SK-N-SH (cell line): ENCODE measurements around the gene ANKRD50. TPM values are rescaled to one million over a fixed set of nuclear protein-coding genes. Genes with fewer than 3 reads are reported as not detected.

Source experiments
- CTCF ChIA-PET: fragments of 300-600, 350-600 bp; formaldehyde crosslinking; extraction: SDS; loops from one replicate; lab custom pipeline; 2021; lab: Yijun Ruan, JAX
- POLR2A ChIA-PET: fragments of 350-600 bp; sonication (Branson Sonifier 250); formaldehyde crosslinking; extraction: SDS; loops from one replicate; lab custom pipeline; 2020; ENCODE audit warnings: antibody characterized with exemption, inconsistent platforms; lab: Yijun Ruan, JAX
- DNase-seq: peaks from one replicate; pipeline ENCODE4 v3.0.0; 2012
- H2AFZ ChIP-seq: fragments of 200-600 bp; sonication (generic); 2 replicates; pipeline ENCODE4 v1.8.1; 2016; ENCODE audit warnings: antibody characterized with exemption, mild to moderate bottlenecking, low read depth
- H3F3A ChIP-seq: fragments of 200-600 bp; sonication (generic); replicated peaks from 2 replicates; pipeline ENCODE3; 2016; ENCODE audit warnings: antibody characterized with exemption, mild to moderate bottlenecking; ENCODE audit not compliant: insufficient read depth
- H3K27ac ChIP-seq, 2 experiments: fragments of 200-500 bp in 1 of 2; fragments of 200-600 bp in 1 of 2; sonication (Bioruptor generic) in 1 of 2; sonication (generic), shearing (Covaris generic) in 1 of 2; 2 replicates each; pipeline versions ENCODE4 v1.5.1 to v1.6.1; 2014 to 2016; ENCODE audit warnings: low read depth in 2 of 2, inconsistent platforms in 1 of 2, low read length in 1 of 2, mild to moderate bottlenecking in 1 of 2, mixed read lengths in 1 of 2
- H3K27me3 ChIP-seq: fragments of 200-600 bp; sonication (generic), shearing (Covaris generic); 2 replicates; pipeline ENCODE4 v1.6.1; 2016; ENCODE audit warnings: mixed run types; ENCODE audit not compliant: insufficient read depth
- H3K36me3 ChIP-seq, 2 experiments: fragments of 200-500 bp in 1 of 2; fragments of 200-600 bp in 1 of 2; sonication (Bioruptor generic) in 1 of 2; sonication (generic) in 1 of 2; replicated peaks in 1 of 2; 2 replicates each; pipeline versions ENCODE3 to v1.5.1; 2014 to 2016; ENCODE audit warnings: low read length in 1 of 2, mild to moderate bottlenecking in 1 of 2; ENCODE audit not compliant: insufficient read depth in 2 of 2, control insufficient read depth in 1 of 2
- H3K4me1 ChIP-seq, 2 experiments: fragments of 200-500 bp in 1 of 2; fragments of 200-600 bp in 1 of 2; sonication (Bioruptor generic) in 1 of 2; sonication (generic), shearing (Covaris generic) in 1 of 2; 2 replicates each; pipeline versions ENCODE4 v1.5.1 to v1.6.1; 2014 to 2016; ENCODE audit warnings: low read depth in 1 of 2, low read length in 1 of 2, mixed run types in 1 of 2; ENCODE audit not compliant: insufficient read depth in 2 of 2, control insufficient read depth in 1 of 2
- H3K4me2 ChIP-seq: fragments of 200-600 bp; sonication (generic), shearing (Covaris generic); 2 replicates; pipeline ENCODE4 v1.6.1; 2017; ENCODE audit warnings: mixed run types
- H3K4me3 ChIP-seq, 2 experiments: fragments of 200-500 bp in 1 of 2; fragments of 200-600 bp in 1 of 2; sonication (Bioruptor generic) in 1 of 2; sonication (generic), shearing (Covaris generic) in 1 of 2; 2 replicates each; pipeline versions ENCODE4 v1.5.1 to v1.8.1; 2014 to 2016; ENCODE audit warnings: low read depth in 2 of 2, inconsistent platforms in 1 of 2, low read length in 1 of 2, mild to moderate bottlenecking in 1 of 2, mixed read lengths in 1 of 2, moderate library complexity in 1 of 2
- H3K79me2 ChIP-seq: fragments of 200-600 bp; sonication (generic); 2 replicates; pipeline ENCODE4 v1.8.1; 2017; ENCODE audit warnings: mild to moderate bottlenecking; ENCODE audit not compliant: insufficient read depth
- H3K9ac ChIP-seq: fragments of 200-600 bp; sonication (generic); 2 replicates; pipeline ENCODE4 v1.6.1; 2017; ENCODE audit warnings: mixed run types
- H3K9me2 ChIP-seq: fragments of 200-600 bp; sonication (generic); 2 replicates; pipeline ENCODE4 v1.6.1; 2017; ENCODE audit warnings: mixed run types
- H3K9me3 ChIP-seq: fragments of 200-600 bp; sonication (generic); 2 replicates; pipeline ENCODE4 v1.6.1; 2017; ENCODE audit warnings: mixed run types, mild to moderate bottlenecking, moderate library complexity
- H4K20me1 ChIP-seq: fragments of 200-600 bp; sonication (generic); 2 replicates; pipeline ENCODE4 v1.6.1; 2017; ENCODE audit warnings: mild to moderate bottlenecking, mixed run types; ENCODE audit not compliant: insufficient read depth
- EZH2phosphoT487 ChIP-seq: fragments of 200-600 bp; sonication (generic); IDR thresholded peaks from 2 replicates; pipeline ENCODE4 v1.6.1; 2017; ENCODE audit warnings: low read depth, mixed run types, mild to moderate bottlenecking, antibody characterized with exemption, moderate library complexity, borderline replicate concordance
- FOSL2 ChIP-seq: IDR thresholded peaks from 2 replicates; pipeline ENCODE4 v1.4.0; 2012; ENCODE audit warnings: low read depth, mild to moderate bottlenecking, moderate library complexity, borderline replicate concordance
- GATA2 ChIP-seq: sonication (generic); formaldehyde crosslinking; IDR thresholded peaks from 2 replicates; pipeline ENCODE4 v1.5.0; 2020; ENCODE audit warnings: mild to moderate bottlenecking, missing genetic modification reagents
- IRF3 ChIP-seq: fragments of 150-350 bp; IDR thresholded peaks from 2 replicates; pipeline ENCODE4 v1.6.1; 2016; ENCODE audit warnings: mild to moderate bottlenecking, low read depth, low read length
- MEF2A ChIP-seq: IDR thresholded peaks from 2 replicates; pipeline ENCODE4 v1.4.0; 2012; ENCODE audit warnings: low read depth, borderline replicate concordance
- NFIC ChIP-seq: IDR thresholded peaks from 2 replicates; pipeline ENCODE4 v1.4.0; 2012; ENCODE audit warnings: borderline replicate concordance
- NRF1 ChIP-seq: IDR thresholded peaks from 2 replicates; pipeline ENCODE4 v1.6.1; 2012; ENCODE audit warnings: low read depth, mild to moderate bottlenecking, low read length
- POLR2AphosphoS5 ChIP-seq: IDR thresholded peaks from 2 replicates; pipeline ENCODE4 v1.6.1; 2012; ENCODE audit warnings: low read depth, low read length
- RFX5 ChIP-seq: IDR thresholded peaks from 2 replicates; pipeline ENCODE4 v1.6.1; 2012; ENCODE audit warnings: mild to moderate bottlenecking, improper control_type of control experiment, low read length
- RXRA ChIP-seq: IDR thresholded peaks from 2 replicates; pipeline ENCODE4 v1.4.0; 2012; ENCODE audit warnings: low read depth, mild to moderate bottlenecking, borderline replicate concordance
- SIN3A ChIP-seq: IDR thresholded peaks from 2 replicates; pipeline ENCODE4 v1.6.1; 2012; ENCODE audit warnings: low read depth, mild to moderate bottlenecking, low read length, moderate library complexity, borderline replicate concordance
- SMC3 ChIP-seq: IDR thresholded peaks from 2 replicates; pipeline ENCODE4 v1.6.1; 2012; ENCODE audit warnings: low read depth, low read length, improper control_type of control experiment
- TEAD4 ChIP-seq: IDR thresholded peaks from 2 replicates; pipeline ENCODE4 v1.4.0; 2012; ENCODE audit warnings: mild to moderate bottlenecking, borderline replicate concordance; ENCODE audit not compliant: insufficient read depth
- USF1 ChIP-seq: IDR thresholded peaks from 2 replicates; pipeline ENCODE4 v1.4.0; 2012; ENCODE audit warnings: low read depth, borderline replicate concordance
- YY1 ChIP-seq: IDR thresholded peaks from 2 replicates; pipeline ENCODE4 v1.4.0; 2012; ENCODE audit warnings: low read depth, mild to moderate bottlenecking
- WGBS: methylation state at CpG from one replicate; pipeline ENCODE4 v1.1.6; 2017; ENCODE audit warnings: low lambda C conversion rate; 5-methylcytosine and 5-hydroxymethylcytosine counted together
- polyA plus RNA-seq, 3 experiments: library from polyadenylated mRNA; depleted of rRNA; stranded (reverse); fragments of >200 nt; gene quantifications; 2 replicates each; pipeline ENCODE4 v1.2.3, GENCODE V29; 2012

ANKRD50 gene
- polyA plus RNA-seq, 1 of the 3 experiments (the other 2 are of a cell fraction), result 13.5 TPM

GRCh38 chr4:124710015-124710741, 2.4 kb downstream of the ANKRD50 start:
- H3K36me3 ChIP-seq, result peaks cover 19 to 52% of the 10 kb centered on the region in 2 experiments
- peak overlapping the region; percentile 34 to 98 for H3K27ac ChIP-seq
- H3K79me2 ChIP-seq, result peaks cover 69% of the 10 kb centered on the region
- peak overlapping the region; percentile 74 for H3K4me2 ChIP-seq
- TF ChIP-seq SMC3, result no peak
- no peak for TF ChIP-seq SIN3A
- TF ChIP-seq NRF1, result no peak
- TF ChIP-seq YY1, result no peak
- no peak for TF ChIP-seq MEF2A
- TF ChIP-seq RFX5, result no peak
- TF ChIP-seq GATA2, result no peak
- TF ChIP-seq RXRA, result no peak
- no peak for TF ChIP-seq FOSL2
- TF ChIP-seq TEAD4, result no peak
- TF ChIP-seq NFIC, result no peak
- TF ChIP-seq USF1, result no peak
- TF ChIP-seq EZH2phosphoT487, result no peak
- no peak for TF ChIP-seq POLR2AphosphoS5
- no peak for TF ChIP-seq IRF3
- H3K9ac ChIP-seq, result peak overlapping the region; percentile 87
- H3K9me3 ChIP-seq, result no peaks in the 10 kb centered on the region
- H3K4me1 ChIP-seq, result peaks cover 19 to 21% of the 10 kb centered on the region in 2 experiments; a peak in 3 of 4 replicates
- DNase-seq, result no peak
- 51% methylated on average over 7 of the region's 7 CpGs for WGBS
- peaks cover 57% of the 10 kb centered on the region for H4K20me1 ChIP-seq
- peaks cover 37% of the 10 kb centered on the region for H3F3A ChIP-seq
- CTCF ChIA-PET, result interaction anchor here (1.6 to 2.5 kb wide), 3 partner anchors 10 to 573 kb away, joined by 3 to 10 read pairs (median 5); no protein-coding TSS in a partner anchor
- H3K4me3 ChIP-seq, result peak overlapping the region; percentile 86 to 88
- no peak overlapping the region for H2AFZ ChIP-seq
- POLR2A ChIA-PET, result no interaction called here
- H3K27me3 ChIP-seq, result no peaks in the 10 kb centered on the region
- H3K9me2 ChIP-seq, result no peaks in the 10 kb centered on the region
